Islet of Langerhans (tissue), 1 donor: Measurements from ENCODE around the gene AGBL1.

Source experiments
- FAIRE-seq: peaks from one replicate; lab custom pipeline; 2011; peaks lifted over from hg19 to GRCh38; lab: Jason Lieb, UNC

Gene AGBL1

GRCh38 chr15:86079508-86080266 is at the start of gene AGBL1:
AGBL1 (plus strand) TSS chr15:86079871.
- no peak for FAIRE-seq

DNA sequence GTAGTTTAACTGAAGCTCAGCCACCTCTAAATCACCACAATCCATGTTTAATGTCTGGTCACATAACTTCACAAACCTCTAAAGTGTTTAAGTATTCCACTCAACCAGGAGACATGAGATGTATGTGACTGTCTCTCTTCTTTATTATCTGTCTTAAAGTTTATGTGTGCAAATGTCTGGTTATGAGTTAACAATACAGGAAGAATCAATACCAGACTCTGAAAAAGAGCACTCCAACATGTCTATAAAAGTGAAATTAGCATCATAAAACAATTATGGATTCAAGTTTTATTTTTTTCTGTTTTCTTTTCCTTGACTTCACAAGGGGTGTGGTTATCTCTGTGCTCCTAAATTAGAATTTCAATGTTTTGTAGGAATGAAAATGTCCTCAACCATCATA is 44.8 kb upstream of the AGBL1 start:
- FAIRE-seq, result no peak

DNA sequence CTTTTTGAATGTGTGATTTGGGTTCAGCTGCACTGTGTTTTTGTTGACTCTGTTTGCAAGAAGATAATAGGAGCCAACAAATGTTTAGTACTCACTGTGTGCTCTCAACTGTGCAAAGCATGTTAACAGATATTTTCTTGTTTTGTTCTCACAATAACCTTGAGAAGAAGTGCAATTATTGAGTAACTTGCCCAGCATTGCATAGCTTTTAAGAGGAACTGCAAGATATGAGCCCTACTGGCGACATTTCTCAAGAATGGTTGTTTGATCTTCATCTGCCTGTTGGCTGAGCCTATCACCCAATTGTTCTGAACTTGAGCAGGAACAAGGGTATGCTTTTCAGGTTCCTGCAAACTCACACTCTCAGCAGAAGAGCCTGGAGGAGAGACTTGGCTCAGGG is 43.4 kb upstream of the AGBL1 start:
- FAIRE-seq, result no peak

DNA sequence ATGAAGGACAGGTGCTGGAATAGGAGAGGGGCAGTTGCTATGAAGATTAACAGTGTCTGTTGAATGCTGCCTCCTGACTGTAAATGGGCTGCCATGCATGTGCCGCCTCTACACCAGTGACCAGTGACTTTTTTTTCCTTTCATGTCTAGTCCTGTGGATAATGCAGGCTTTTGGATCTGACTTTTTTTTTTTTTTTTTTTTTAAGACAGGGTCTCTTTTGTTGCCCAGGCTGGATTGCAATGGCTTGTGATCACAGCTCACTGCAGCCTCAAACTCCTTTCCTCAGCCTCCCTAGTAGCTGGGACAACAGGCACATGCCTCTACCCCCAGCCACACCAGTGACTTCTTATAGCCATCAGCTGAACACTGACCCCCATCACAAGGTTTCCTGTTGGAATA is 41.2 kb upstream of the AGBL1 start:
- no peak for FAIRE-seq

DNA sequence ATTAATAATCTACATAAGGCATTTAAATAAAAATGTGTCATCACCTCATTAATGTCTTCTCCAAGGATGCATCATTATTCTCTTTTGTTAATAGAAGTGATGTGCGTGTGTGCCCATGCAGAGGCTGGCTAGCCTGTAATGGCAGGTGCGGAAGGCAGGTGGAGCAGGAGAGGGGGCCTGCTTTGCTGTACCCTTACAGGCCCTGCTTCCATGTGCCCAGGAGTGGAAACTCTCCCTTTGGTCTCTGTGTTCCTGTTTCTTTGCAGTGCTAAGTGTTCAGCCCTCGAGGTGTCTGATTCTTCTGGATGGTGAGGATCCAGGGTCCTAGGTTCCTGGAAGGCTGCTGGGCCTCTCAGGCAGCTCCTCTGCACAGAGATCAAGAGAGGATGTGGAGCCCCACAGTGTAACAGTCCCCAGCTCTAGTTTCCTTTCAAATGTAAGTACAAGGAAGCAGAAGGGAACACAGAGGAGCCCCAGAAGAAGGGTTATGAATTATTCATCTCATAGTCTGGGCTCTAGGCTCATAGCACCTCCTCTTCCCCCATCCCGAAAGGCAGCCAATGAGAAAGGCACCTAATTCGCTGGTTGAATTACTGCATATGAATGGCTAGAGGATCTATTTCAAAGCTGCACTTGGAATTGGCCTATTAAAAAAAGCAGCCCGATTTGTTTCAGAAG is 39.2 kb upstream of the AGBL1 start:
- no peak for FAIRE-seq

- no peak for FAIRE-seq
Measured at GRCh38 chr15:86041399-86041798, 38.3 kb upstream of the AGBL1 start.

GRCh38 chr15:86042226-86042625 is 37.4 kb upstream of the AGBL1 start:
- no peak for FAIRE-seq

- no peak for FAIRE-seq
Measured at GRCh38 chr15:86044981-86045380, 34.7 kb upstream of the AGBL1 start.

GRCh38 chr15:86054338-86054737 is 25.3 kb upstream of the AGBL1 start:
- no peak for FAIRE-seq

DNA sequence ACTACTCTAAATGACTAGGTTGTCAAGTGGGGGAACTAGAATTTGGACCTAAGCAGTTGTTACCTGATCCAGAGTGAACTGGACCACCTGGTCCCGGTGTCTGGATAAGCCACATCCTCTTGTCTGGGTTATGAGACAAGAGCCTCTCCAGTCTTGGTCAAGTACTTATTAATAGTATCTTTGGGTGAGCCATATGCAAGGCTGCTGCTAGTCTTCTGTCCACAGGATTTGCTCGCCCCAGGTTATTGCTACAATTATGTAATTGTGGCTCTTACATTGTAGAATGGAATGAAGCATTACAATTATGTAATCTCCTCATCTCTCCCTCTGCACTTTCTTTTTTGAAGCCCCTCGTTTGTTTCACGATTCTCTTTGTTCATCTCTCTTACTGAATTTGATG is 24.0 kb upstream of the AGBL1 start:
- FAIRE-seq, result no peak

- no peak for FAIRE-seq
Measured at GRCh38 chr15:86059851-86060250, 19.8 kb upstream of the AGBL1 start.

GRCh38 chr15:86060674-86061073 is 19.0 kb upstream of the AGBL1 start:
- FAIRE-seq, result no peak

GRCh38 chr15:86061581-86061980 is 18.1 kb upstream of the AGBL1 start:
- FAIRE-seq, result no peak

GRCh38 chr15:86062646-86063243 is 16.9 kb upstream of the AGBL1 start:
- FAIRE-seq, result no peak

- FAIRE-seq, result no peak
Measured at GRCh38 chr15:86063356-86064095, 16.1 kb upstream of the AGBL1 start.

DNA sequence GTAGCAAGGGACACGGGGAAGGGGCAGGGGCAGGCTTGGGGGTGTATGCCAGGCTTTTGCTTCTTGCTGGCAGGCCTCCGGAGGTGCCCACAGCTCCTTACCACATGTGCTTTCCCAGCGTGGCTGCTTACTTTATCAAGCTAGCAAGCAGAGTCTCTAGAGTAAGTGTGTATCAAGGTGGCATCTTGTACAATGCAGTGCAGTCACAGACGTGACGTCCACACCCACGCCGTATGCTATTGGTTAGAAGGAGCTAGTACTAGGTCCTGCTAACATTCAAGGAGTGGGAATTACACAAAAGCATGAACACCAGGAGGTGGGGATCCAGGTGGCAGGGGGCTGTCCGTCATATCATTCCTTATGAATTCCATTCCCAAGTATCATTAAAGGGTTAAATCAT is 15.3 kb upstream of the AGBL1 start:
- no peak for FAIRE-seq

GRCh38 chr15:86066174-86066834 is 13.4 kb upstream of the AGBL1 start:
- no peak for FAIRE-seq

GRCh38 chr15:86073281-86073680 is 6.4 kb upstream of the AGBL1 start:
- FAIRE-seq, result no peak

- no peak for FAIRE-seq
Measured at GRCh38 chr15:86076468-86076867, 3.2 kb upstream of the AGBL1 start.

DNA sequence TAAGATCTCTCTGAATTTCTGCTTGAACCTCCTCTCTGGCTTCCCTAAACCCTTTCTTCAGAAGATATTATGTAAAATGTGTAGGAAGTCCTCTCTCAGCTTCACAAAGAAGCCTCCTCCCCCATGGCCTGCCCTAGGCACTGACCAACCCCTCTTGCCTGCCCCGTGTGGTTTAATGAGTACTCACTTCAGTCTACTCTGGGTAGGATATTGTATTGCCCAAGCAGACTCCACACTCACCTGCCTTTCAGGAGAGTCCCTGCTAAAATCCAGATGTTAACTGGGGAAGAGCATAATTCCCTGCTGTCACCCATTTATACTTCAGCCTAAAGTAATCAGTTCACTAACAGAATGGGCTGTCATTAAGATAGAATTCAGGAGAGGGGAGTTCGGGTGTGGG is 2.6 kb upstream of the AGBL1 start:
- FAIRE-seq, result no peak

DNA sequence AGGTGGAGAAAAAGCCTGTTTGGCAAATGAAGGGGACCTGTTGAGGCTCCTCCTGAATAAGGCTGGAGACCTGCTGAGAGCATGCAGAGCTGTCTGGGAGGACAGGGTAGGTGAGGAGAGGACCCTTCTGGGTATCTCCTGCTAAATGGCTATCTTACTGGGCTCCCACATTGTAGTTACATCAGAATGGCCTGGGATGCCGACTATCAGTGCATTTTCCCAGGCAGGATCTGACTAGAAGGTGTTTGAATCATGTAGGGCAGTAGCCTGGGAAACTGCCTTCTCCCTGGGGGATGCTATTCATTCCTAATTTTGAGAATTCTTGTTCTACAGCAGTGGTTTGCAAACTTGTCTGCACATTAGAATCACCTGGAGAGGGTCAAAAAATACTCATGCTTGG is 631 bp downstream of the AGBL1 start:
- FAIRE-seq, result no peak

DNA sequence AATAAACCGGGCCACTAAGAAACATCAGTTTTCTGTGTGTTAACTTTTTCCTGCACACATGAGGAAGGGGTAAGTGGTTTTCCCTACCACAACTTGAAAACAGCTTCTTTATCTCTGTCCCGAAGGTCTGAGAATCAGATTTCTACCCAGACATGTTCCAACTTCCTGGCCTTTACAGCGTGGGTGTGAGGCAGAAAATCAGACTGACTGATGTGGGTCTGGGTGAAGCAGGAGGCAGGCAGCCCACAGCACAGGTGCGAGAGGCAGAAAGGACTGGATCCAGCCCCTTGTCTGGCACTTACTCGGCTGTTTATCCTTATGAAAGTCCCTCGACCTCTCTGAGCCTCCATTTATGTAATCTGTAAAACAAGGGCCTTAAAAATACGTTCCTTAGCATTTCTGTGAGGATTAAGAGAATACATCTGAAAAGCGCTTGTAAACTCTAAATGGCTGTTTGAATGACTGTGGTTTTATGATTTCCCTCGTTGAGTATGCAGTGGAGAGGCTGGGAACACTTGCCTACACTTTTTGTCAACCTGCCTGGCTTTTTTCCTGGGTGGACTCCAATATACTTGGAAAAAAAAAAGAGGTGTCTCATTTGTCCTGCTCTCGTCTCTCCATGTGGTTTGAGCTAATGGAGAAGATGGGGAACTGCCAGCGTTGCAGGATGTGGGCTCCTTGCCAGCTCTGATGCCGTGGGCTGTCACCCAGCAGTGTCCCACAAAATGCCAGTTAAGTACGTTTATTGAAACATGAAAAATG is 3.1 kb downstream of the AGBL1 start:
- FAIRE-seq, result no peak
